Activated T-cell treated with anti-CD3 and anti-CD28 coated beads, Interleukin-2, amount 50 U/mL, for 72 hours (primary cell): Measurements from ENCODE around the gene GYS2. TPM values are rescaled to one million over a fixed set of nuclear protein-coding genes. Genes with fewer than 3 reads are reported as not detected.

Experiments
- ATAC-seq, 2 donors: fragments of 150-1000 bp; cut with Tn5 transposase; replicated peaks in 1 of 2; 2 replicates each; pipeline ENCODE4 v1.10.0; 2021; ENCODE audit warnings: moderate library complexity in 2 of 2, mild to moderate bottlenecking in 1 of 2
- DNase-seq, 2 donors: peaks; one replicate each; pipeline ENCODE4 v3.0.0; 2021 to 2022; ENCODE audit warnings: mixed read lengths in 1 of 2
- H3K27ac Mint-ChIP-seq: one replicate; pipeline ENCODE4 v1.8.0; 2022; ENCODE audit warnings: mild to moderate bottlenecking, moderate library complexity, mixed read lengths
- H3K27me3 Mint-ChIP-seq: one replicate; pipeline ENCODE4 v1.8.0; 2022; ENCODE audit warnings: low read depth, mixed read lengths
- H3K36me3 Mint-ChIP-seq, 2 donors: one replicate each; pipeline ENCODE4 v1.8.0; 2022; ENCODE audit warnings: mixed read lengths in 2 of 2, mild to moderate bottlenecking in 1 of 2; ENCODE audit not compliant: insufficient read depth in 2 of 2
- H3K4me1 Mint-ChIP-seq: one replicate; pipeline ENCODE4 v1.8.0; 2022; ENCODE audit warnings: low read depth, mixed read lengths
- H3K4me3 Mint-ChIP-seq, 2 donors: one replicate each; pipeline ENCODE4 v1.8.0; 2022; ENCODE audit warnings: mild to moderate bottlenecking in 2 of 2, mixed read lengths in 2 of 2, moderate library complexity in 2 of 2
- H3K9me3 Mint-ChIP-seq, 2 donors: one replicate each; pipeline ENCODE4 v1.8.0; 2022; ENCODE audit warnings: mixed read lengths in 2 of 2
- total RNA-seq, 2 donors: library from RNA; stranded (reverse); gene quantifications; one replicate each; pipeline ENCODE4 v1.2.3, GENCODE V29; 2022

GYS2 gene
- total RNA-seq, 2 donors from 2014 or later = not detected

GRCh38 chr12:21538061-21538653 lies 66.5 kb downstream of the GYS2 start:
- DNase-seq (no peak), ATAC-seq (no peak)
- H3K27me3 Mint-ChIP-seq = peaks cover 6% of the 10 kb centered on the region
- H3K36me3 Mint-ChIP-seq = no peaks in the 10 kb centered on the region
- peaks cover 28% of the 10 kb centered on the region for H3K4me1 Mint-ChIP-seq
- H3K27ac Mint-ChIP-seq = no peak overlapping the region
- no peak overlapping the region for H3K4me3 Mint-ChIP-seq
- no peaks in the 10 kb centered on the region for H3K9me3 Mint-ChIP-seq

GRCh38 chr12:21529456-21529855 lies 75.2 kb downstream of the GYS2 start:
- no peak for DNase-seq
- ATAC-seq = no peak
- H3K4me3 Mint-ChIP-seq = no peak overlapping the region
- H3K4me1 Mint-ChIP-seq = peaks cover 12% of the 10 kb centered on the region
- peaks cover 4 to 8% of the 10 kb centered on the region in 2 donors for H3K36me3 Mint-ChIP-seq
- H3K27ac Mint-ChIP-seq = no peak overlapping the region
- H3K9me3 Mint-ChIP-seq = peaks cover 4 to 6% of the 10 kb centered on the region in 2 donors
- H3K27me3 Mint-ChIP-seq = peaks cover 42% of the 10 kb centered on the region

- DNase-seq (no peak), ATAC-seq (no peak)
- peaks cover 12% of the 10 kb centered on the region for H3K4me1 Mint-ChIP-seq
- peaks cover 42% of the 10 kb centered on the region for H3K27me3 Mint-ChIP-seq
- H3K36me3 Mint-ChIP-seq = peaks cover 7 to 11% of the 10 kb centered on the region in 2 donors
- peak overlapping the region; percentile 62 to 82 for H3K4me3 Mint-ChIP-seq
- no peak overlapping the region for H3K27ac Mint-ChIP-seq
- peaks cover 4 to 9% of the 10 kb centered on the region in 2 donors for H3K9me3 Mint-ChIP-seq
Measured at GRCh38 chr12:21528953-21529352, 75.7 kb downstream of the GYS2 start.

- peaks cover 7 to 11% of the 10 kb centered on the region in 2 donors for H3K36me3 Mint-ChIP-seq
- peaks cover 4 to 9% of the 10 kb centered on the region in 2 donors for H3K9me3 Mint-ChIP-seq
- no peak overlapping the region for H3K27ac Mint-ChIP-seq
- peak; percentile 79 to 80 for DNase-seq
- ATAC-seq = peak; percentile 97 to 98
- peaks cover 42% of the 10 kb centered on the region for H3K27me3 Mint-ChIP-seq
- peaks cover 12% of the 10 kb centered on the region for H3K4me1 Mint-ChIP-seq
- H3K4me3 Mint-ChIP-seq = peak overlapping the region; percentile 82 to 88
Measured at GRCh38 chr12:21527451-21528180, 77.0 kb downstream of the GYS2 start.

GRCh38 chr12:21526721-21527345 lies 77.8 kb downstream of the GYS2 start:
- no peak overlapping the region for H3K27ac Mint-ChIP-seq
- peak overlapping the region; percentile 82 to 88 for H3K4me3 Mint-ChIP-seq
- H3K36me3 Mint-ChIP-seq = peaks cover 7 to 11% of the 10 kb centered on the region in 2 donors

GRCh38 chr12:21526053-21526452 lies 78.6 kb downstream of the GYS2 start, which contains the start of gene SPX:
Gene SPX, plus strand, starts transcription at chr12:21526296. Its CDS starts 177 bp downstream, at chr12:21526473.
- H3K4me1 Mint-ChIP-seq = peaks cover 12% of the 10 kb centered on the region
- H3K36me3 Mint-ChIP-seq = peaks cover 7 to 11% of the 10 kb centered on the region in 2 donors
- H3K4me3 Mint-ChIP-seq = peak within 1 kb of the TSS; percentile 82 to 88
- H3K27me3 Mint-ChIP-seq = peaks cover 42% of the 10 kb centered on the region
- no peak for ATAC-seq
- H3K9me3 Mint-ChIP-seq = peaks cover 4 to 9% of the 10 kb centered on the region in 2 donors
- no peak for DNase-seq
- H3K27ac Mint-ChIP-seq = no peak within 1 kb of the TSS

More at GRCh38 chr12:21526721-21527345, 77.8 kb downstream of the GYS2 start:
- no peak for DNase-seq
- Mint-ChIP-seq H3K4me1 (peaks cover 12% of the 10 kb centered on the region), H3K27me3 (peaks cover 42% of the 10 kb centered on the region), H3K9me3 (peaks cover 4 to 9% of the 10 kb centered on the region in 2 donors)
- ATAC-seq = no peak

- Mint-ChIP-seq H3K9me3 (peaks cover 4 to 9% of the 10 kb centered on the region in 2 donors), H3K27ac (no peak overlapping the region), H3K4me1 (peaks cover 6% of the 10 kb centered on the region), H3K27me3 (peaks cover 16% of the 10 kb centered on the region), H3K4me3 (no peak overlapping the region), H3K36me3 (peaks cover 7 to 11% of the 10 kb centered on the region in 2 donors)
- DNase-seq (no peak), ATAC-seq (no peak)
Measured at GRCh38 chr12:21523148-21523547, 81.5 kb downstream of the GYS2 start.

GRCh38 chr12:21521541-21521940 lies 83.1 kb downstream of the GYS2 start:
- no peak overlapping the region for H3K4me3 Mint-ChIP-seq

GRCh38 chr12:21518451-21518850 lies 86.2 kb downstream of the GYS2 start:
- Mint-ChIP-seq H3K4me3 (no peak overlapping the region), H3K9me3 (no peaks in the 10 kb centered on the region), H3K27me3 (no peaks in the 10 kb centered on the region), H3K36me3 (peaks cover 0 to 9% of the 10 kb centered on the region in 2 donors), H3K27ac (no peak overlapping the region), H3K4me1 (no peaks in the 10 kb centered on the region)
- ATAC-seq (no peak), DNase-seq (no peak)

More at GRCh38 chr12:21521541-21521940, 83.1 kb downstream of the GYS2 start:
- DNase-seq = no peak
- Mint-ChIP-seq H3K4me1 (no peaks in the 10 kb centered on the region), H3K27ac (no peak overlapping the region), H3K36me3 (peaks cover 7 to 14% of the 10 kb centered on the region in 2 donors), H3K27me3 (peaks cover 8% of the 10 kb centered on the region), H3K9me3 (peaks cover 4 to 9% of the 10 kb centered on the region in 2 donors)
- ATAC-seq = no peak

- Mint-ChIP-seq H3K4me1 (no peaks in the 10 kb centered on the region), H3K27ac (no peak overlapping the region), H3K36me3 (peaks cover 0 to 12% of the 10 kb centered on the region in 2 donors), H3K4me3 (no peak overlapping the region), H3K9me3 (no peaks in the 10 kb centered on the region), H3K27me3 (no peaks in the 10 kb centered on the region)
- ATAC-seq (no peak), DNase-seq (no peak)
Measured at GRCh38 chr12:21516281-21516680, 88.4 kb downstream of the GYS2 start.

- Mint-ChIP-seq H3K27ac (peak overlapping the region; percentile 96), H3K9me3 (no peaks in the 10 kb centered on the region), H3K27me3 (no peaks in the 10 kb centered on the region), H3K4me1 (peaks cover 45% of the 10 kb centered on the region), H3K4me3 (peak overlapping the region; percentile 77 to 86), H3K36me3 (peaks cover 11 to 26% of the 10 kb centered on the region in 2 donors)
- ATAC-seq (peak; percentile 87 to 96), DNase-seq (peak in 1 of 2 donors; percentile 19)
Measured at GRCh38 chr12:21509768-21510167, 94.9 kb downstream of the GYS2 start.

- DNase-seq (no peak), ATAC-seq (no peak)
- peak overlapping the region; percentile 90 for H3K27ac Mint-ChIP-seq
- H3K27me3 Mint-ChIP-seq = no peaks in the 10 kb centered on the region
- no peaks in the 10 kb centered on the region for H3K9me3 Mint-ChIP-seq
- peaks cover 11 to 24% of the 10 kb centered on the region in 2 donors for H3K36me3 Mint-ChIP-seq
- peaks cover 64% of the 10 kb centered on the region for H3K4me1 Mint-ChIP-seq
- H3K4me3 Mint-ChIP-seq = no peak overlapping the region
Measured at GRCh38 chr12:21507849-21508248, 96.8 kb downstream of the GYS2 start.

GRCh38 chr12:21505888-21506287 lies 98.8 kb downstream of the GYS2 start:
- no peak overlapping the region for H3K4me3 Mint-ChIP-seq
- H3K27me3 Mint-ChIP-seq = no peaks in the 10 kb centered on the region
- H3K4me1 Mint-ChIP-seq = peaks cover 69% of the 10 kb centered on the region
- H3K9me3 Mint-ChIP-seq = no peaks in the 10 kb centered on the region
- H3K36me3 Mint-ChIP-seq = peaks cover 11 to 23% of the 10 kb centered on the region in 2 donors
- ATAC-seq (no peak), DNase-seq (no peak)
- H3K27ac Mint-ChIP-seq = no peak overlapping the region
